HG03342 (cell line): ENCODE results near the gene RIOK1.
"Not testable (repeated sequence)": the region's sequence is repeated elsewhere in the genome, so short reads cannot be mapped to it uniquely, and the experiment has no call there.

Experiments
- ATAC-seq: cut with Tn5 transposase; IDR thresholded peaks from one replicate; pipeline ENCODE4 v1.9.1; 2021; ENCODE audit warnings: mild to moderate bottlenecking, moderate library complexity; ENCODE audit not compliant: unreplicated experiment

The RIOK1 gene

DNA sequence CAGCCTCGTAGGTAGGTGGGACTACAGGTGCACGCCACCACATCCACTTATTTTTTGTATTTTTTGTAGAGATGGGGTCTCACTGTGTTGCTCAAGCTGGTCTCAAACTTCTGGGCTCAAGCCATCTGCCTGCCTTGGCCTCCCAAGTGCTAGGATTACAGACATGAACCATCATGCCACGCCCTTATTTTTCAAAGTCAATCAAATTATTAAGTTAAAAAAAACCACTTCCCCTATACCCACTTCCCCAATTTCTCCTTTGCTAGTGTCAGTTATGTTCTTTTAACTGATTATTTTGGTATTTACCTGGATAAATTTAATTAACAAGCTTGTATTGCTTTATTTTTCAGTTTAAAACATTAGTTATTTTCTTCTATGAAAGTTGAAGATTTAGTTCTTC is 49.6 kb downstream of the RIOK1 start:
- ATAC-seq, result no peak

DNA sequence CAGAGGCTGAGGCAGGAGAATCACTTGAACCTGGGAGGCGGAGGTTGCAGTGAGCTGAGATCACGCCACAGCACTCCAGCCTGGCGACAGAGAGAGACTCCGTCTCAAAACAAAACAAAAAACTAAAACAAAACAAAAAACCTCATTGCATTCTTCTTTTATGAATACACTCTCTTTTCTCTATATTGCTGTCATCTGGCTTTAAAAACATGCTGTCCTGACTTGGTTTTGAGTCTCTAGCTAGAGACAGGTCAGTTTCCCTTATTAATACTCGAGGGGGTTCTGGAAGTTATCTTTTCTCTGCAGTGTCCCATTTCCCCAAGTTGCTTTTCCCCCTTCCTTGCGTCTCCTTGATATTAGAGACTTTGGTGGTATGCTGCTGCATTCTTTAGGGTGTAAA is 50.9 kb downstream of the RIOK1 start:
- no peak for ATAC-seq

DNA sequence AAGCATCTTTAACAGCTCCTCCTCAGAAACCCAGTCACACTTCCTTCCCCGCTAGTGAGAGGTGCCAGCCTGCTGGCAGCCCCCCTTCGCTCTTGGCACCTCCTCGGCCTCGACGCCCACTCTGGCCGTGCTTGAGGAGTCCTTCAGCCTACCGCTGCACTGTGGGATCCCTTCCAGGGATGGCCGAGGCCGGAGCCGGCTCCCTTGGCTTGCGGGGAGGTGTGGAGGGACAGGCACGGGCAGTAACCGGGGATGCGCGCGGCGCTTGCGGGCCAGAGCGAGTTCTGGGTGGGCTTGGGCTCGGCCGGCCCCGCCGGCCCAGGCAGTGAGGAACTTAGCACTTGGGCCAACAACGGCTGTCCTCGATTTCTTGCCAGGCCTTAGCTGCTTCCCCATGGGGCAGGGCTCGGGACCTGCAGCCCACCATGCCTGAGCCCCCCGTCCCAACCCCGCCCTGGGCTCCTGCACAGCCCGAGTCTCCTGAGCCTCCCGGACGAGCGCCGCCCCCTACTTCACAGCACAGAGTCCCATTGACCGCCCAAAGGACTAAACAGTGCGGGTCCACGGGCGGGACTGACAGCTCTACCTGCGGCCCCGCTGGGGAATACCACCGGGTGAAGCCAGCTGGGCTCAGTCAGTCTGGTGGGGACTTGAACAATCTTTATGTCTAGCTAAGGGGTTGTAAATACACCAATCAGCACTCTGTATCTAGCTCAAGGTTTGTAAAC is 51.6 kb downstream of the RIOK1 start:
- ATAC-seq, result no peak

DNA sequence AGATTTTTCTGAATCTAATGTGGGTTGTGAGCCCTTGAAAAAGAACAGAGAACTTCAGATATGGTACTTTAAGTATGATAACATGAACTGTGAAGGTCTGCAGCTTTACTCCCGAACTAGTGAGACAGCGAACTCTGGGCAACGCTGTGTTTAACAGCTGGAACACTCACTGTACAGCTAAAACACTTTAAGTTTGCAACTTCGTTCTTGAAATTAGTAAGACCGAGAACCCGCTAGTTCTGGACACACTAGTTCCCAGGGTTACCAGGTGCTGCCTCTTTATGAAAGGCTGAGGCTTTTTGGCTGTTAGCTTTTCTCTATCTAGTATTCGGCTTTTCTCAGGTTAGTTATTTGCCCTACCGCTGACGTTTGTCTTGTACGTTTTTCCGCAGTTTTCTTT is 52.9 kb downstream of the RIOK1 start:
- ATAC-seq, result no peak

GRCh38 chr6:7445101-7445500 is 55.5 kb downstream of the RIOK1 start:
- no peak for ATAC-seq

DNA sequence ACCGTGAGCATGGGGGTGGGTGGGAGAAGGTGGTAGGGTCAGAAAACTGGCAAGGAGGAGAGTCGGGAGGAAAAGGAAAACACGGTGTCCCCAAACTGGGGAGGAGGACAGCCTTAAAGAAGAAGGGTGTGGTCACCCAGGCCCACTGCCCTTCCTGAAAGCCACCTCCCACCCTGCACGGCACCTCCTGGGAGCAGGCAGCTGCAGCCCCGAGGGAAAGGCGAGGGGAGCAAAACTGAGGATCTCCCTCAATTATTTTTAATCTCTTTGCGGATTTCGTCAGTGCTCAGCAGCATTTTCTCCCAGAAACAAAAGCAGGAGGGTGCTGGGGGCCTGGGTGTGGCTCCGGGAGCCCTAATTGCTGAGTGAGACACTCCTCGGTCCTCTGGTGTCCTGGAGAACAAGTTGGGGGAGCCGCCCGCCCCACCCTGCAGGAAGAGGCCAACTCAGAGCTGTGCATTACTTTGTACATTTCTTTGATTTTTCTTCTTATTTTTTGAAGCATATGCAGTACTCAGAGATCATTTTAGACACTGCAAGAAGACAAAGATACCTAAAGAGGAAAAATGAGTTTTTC is 56.4 kb downstream of the RIOK1 start:
- no peak for ATAC-seq

GRCh38 chr6:7446619-7447325 is 57.2 kb downstream of the RIOK1 start:
- ATAC-seq, result no peak

GRCh38 chr6:7448232-7448631 is 58.6 kb downstream of the RIOK1 start:
- ATAC-seq, result no peak

- ATAC-seq, result no peak
These were observed 59.4 kb downstream of the RIOK1 start for GRCh38 chr6:7449018-7449417.

GRCh38 chr6:7451326-7451725 is 61.7 kb downstream of the RIOK1 start:
- ATAC-seq, result no peak

- no peak for ATAC-seq
These were observed 63.3 kb downstream of the RIOK1 start for GRCh38 chr6:7452898-7453297.

- ATAC-seq, result no peak
These were observed 65.2 kb downstream of the RIOK1 start for GRCh38 chr6:7454696-7455358.

GRCh38 chr6:7456302-7456701 is 66.7 kb downstream of the RIOK1 start:
- ATAC-seq, result not testable (repeated sequence)

DNA sequence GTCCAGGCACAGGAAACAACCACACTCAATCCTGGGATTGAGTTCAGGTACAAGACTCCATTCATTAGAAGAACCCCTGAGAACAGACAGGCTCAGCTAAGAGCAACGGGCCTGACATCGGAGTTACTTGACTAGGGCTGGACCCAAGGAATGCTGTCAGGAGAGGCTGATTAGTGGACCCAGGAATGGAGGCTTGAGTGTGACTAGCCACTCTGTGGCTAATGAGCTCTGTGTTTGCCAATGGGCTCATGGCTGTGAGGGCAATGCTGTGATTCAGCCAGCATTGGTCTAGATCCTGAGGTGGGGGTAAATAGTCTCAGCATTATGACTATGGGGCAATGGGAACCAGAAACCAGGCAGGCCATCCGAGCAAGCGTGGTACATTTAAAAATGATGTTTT is 71.8 kb downstream of the RIOK1 start:
- ATAC-seq, result no peak

DNA sequence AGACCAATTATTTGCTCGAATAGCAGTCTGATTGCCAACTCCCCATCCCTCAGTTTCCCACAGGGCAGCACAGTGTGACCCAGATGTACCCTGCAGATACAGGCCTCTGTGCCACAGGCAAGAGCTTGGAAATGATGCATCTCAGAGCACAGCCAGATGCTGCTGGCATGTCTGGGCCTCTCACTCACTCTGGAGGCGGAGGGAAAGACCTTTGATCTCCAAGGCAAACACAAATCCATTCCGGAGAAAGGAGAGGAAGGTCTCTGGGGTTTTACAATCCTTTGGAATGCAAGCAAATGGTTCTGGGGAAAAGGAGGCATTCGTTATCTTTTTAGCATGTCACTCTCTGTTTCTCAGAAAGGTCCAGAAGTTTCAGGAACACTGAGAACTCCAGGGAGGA is 74.2 kb downstream of the RIOK1 start:
- ATAC-seq, result no peak

DNA sequence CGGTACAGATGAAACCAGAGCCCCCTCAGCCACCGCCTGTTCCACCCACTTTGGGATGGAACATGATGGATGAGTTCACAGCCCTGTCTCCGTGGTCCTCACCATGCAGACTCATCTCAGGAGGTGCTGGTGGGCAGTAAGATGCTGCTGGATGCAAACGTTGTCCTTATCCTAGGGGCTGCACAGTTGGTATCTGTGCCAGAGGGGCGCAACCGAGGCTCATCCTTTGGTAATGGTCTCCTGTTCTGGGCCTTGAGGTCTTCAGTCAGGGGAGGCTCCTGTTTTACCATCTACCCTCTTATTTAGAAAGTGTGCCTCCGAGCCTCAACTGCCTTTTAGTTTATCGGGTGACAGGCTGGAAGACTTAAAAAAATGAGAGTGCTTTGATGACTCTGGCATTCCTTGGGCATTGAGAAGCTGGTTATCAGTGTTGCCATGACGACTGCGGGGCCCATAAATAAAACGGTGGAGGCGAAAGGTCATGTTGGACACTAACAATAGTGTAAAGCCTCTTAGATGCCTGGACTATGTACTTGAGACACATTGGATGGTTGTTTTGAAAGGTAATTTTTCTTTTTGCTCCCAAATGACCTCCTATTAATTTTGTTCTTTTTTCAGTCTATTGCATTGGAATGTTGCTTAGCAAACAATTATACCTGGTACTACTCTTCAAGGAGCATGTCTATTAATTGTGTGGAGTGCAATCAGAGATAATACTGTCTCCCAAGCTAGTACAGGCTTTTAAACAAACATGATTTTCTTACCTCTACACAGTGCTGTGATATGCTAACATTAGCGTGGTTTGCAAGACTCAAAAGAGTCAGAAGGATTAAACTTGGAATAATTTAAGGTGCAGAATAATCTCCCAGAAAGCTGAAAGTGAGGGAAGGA is 77.6 kb downstream of the RIOK1 start:
- no peak for ATAC-seq
